Measurements from ENCODE around the gene TSPAN32.

The TSPAN32 gene

DNA sequence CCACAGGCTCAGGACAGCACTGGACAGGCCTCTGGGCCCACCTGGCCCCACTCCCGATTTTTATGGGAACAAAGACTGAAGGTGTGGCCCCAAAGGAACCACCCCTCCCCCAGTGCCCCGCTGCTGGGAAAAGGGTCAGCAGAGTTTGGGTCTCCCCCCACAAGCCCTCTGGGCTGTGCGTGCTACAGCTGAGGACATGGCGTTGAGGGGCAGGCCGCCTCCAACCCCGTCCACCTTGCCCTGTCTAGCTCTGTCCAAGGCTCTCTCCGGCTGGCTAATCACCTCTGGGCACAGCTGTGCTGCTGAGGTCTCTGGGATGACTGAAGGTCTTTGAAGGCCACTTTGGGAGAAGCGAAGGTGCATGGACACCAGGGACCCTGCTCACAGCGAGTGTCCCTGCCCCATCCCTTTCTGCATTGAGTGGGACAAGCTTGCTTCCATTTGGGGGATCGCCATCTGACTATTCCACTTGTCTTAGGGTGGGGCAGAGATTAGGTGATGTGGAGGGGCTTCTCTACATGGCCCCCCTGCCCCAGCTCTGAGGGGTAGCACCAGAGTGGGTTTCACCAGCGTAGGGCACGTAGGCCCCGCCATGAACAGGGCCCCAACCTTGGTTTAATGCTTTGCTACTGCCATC lies 38.0 kb upstream of the TSPAN32 start:
- Mint-ChIP-seq H3K4me1 (peaks cover 19 to 37% of the 10 kb centered on the region in 2 donors), H3K27ac (no peak overlapping the region), H3K9me3 (no peaks in the 10 kb centered on the region), H3K4me3 (no peak overlapping the region), H3K36me3 (no peaks in the 10 kb centered on the region), H3K27me3 (peaks cover 0 to 8% of the 10 kb centered on the region in 2 donors)
- ATAC-seq (replicated peaks) (no peak), DNase-seq (no peak)

DNA sequence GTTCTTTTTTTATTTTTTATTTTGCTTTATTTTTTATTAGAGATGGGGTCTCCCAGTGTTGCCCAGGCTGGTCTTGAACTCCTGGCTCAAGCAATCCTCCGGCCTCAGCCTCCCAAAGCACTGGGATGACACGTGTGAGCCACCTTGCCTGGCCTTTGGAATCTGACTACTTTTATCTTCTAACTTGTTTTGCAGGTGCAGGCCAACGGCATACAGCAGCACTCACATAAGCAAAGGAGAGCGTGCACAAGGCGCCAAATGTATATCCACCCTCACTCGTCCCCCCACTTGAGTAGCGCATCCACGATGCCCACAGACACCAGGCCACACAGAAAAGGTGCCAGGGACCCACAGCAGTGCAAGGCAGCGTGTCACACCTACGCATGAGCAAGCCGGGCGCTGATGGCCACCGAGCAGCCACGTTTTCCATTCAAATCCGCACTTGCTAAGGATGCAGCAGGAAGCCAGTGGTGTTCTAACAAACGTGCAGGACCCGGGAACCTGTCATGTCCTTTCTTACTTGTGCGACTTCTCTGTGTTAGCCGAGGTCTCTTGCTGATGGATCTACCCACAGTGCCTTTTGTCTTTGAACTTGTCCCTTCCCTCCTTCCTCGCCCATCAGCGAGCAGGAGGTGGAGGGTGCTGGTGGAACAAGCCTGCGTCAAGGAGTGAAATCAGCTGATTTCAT lies 37.3 kb upstream of the TSPAN32 start:
- no peak overlapping the region for H3K27ac Mint-ChIP-seq
- peaks cover 19 to 41% of the 10 kb centered on the region in 2 donors for H3K4me1 Mint-ChIP-seq
- no peaks in the 10 kb centered on the region for H3K36me3 Mint-ChIP-seq
- ATAC-seq (replicated peaks), result no peak
- H3K9me3 Mint-ChIP-seq, result no peaks in the 10 kb centered on the region
- no peak for DNase-seq
- H3K27me3 Mint-ChIP-seq, result peaks cover 0 to 8% of the 10 kb centered on the region in 2 donors
- no peak overlapping the region for H3K4me3 Mint-ChIP-seq

DNA sequence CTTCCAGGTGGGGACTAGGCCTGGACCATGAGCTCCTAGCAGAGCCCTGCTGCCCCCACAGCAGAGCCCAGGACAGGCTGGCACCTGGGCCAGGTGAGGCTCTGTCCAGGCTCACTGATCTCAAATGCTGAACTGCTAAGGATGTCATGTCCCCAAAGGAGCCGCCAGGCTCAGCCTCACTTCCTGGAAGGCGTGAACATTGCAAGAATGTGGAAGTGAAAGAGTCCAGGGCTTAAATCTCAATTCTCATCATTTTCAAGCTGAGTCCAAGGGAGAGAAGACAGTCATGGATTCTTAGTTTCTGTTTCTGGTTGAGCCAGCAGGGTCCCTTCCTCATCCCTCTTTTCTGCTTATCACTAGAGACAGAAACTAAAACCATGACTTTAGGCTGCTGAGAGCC lies 36.4 kb upstream of the TSPAN32 start:
- Mint-ChIP-seq H3K9me3 (no peaks in the 10 kb centered on the region), H3K4me3 (peak overlapping the region; percentile 66 to 74), H3K4me1 (peaks cover 19 to 44% of the 10 kb centered on the region in 2 donors), H3K27ac (peak overlapping the region; percentile 88), H3K36me3 (no peaks in the 10 kb centered on the region), H3K27me3 (peaks cover 0 to 10% of the 10 kb centered on the region in 2 donors)
- ATAC-seq (replicated peaks), result peak; percentile 87 to 92
- DNase-seq, result peak; percentile 59

DNA sequence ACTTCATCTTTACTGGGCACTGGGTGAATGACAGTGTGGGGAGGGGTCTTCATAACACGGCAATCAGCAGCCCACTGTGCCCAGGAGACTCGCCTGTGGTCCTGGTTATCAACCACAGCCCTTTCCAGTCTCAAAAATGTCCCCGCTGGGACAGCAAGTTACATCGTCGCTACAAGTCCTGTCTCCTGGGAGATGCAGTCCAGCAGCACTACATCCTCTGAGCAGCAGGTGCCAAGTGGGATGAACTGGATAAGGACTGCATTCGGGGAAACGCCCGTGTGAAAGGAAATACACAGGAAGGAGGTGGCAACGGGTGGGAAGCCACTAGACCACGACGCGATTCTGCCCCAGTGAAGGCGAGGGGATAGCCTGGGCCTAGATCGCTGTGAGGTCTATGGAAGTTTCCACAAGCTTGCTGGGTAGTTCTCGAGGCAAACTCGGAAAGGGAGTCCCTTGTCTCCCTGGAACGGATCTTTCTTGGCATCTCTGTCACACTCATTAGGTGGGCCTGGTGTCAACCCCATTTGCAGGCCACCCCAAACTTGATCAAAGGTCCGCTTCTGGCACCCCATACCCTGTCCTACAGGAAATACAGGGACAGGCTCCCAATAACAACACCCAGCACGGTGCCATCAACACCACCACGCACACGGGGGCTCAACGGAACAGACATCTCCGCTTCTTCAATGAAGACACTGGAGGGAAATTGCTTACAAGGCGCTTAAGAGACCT lies 35.8 kb upstream of the TSPAN32 start:
- DNase-seq, result no peak
- peak overlapping the region; percentile 66 to 74 for H3K4me3 Mint-ChIP-seq
- H3K4me1 Mint-ChIP-seq, result peaks cover 22 to 46% of the 10 kb centered on the region in 2 donors
- H3K36me3 Mint-ChIP-seq, result no peaks in the 10 kb centered on the region
- peak in 1 of 2 donors; percentile 1 for ATAC-seq (replicated peaks)
- H3K27ac Mint-ChIP-seq, result peak overlapping the region; percentile 88
- peaks cover 3 to 15% of the 10 kb centered on the region in 2 donors for H3K27me3 Mint-ChIP-seq
- H3K9me3 Mint-ChIP-seq, result no peaks in the 10 kb centered on the region

DNA sequence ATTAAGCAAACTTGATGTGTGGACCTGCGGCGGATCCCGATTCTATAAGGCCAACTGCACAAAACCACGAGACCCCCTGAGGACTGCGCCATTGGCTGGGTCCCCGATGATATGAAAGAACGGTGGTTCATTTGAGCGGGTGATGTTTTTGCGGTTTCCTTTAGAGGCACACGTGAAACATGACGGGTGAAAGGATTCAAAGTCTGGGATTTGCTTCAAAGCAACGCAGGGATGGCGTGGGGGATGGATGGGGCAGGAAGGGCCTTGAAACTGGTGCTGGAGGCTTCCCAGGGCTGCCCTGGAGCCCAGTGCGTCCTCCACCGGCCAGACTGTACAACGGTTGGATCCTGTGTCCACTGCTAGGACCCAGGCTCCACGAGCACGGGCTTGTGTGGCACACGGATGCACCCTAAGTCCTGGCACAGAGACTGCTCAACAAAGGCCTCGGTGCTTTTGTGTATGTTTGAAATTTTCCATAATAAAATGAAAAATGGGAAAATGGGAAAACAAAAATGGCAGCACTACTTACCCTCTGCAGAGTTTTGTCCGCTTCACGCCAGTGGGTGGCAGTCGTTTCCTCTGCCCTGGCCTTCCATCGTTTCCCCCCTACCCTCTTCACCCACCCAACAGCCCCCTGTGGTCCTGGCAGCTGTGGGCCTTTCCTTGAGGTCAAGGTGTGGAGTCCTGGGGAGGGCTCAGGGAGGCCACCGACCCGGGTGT lies 35.1 kb upstream of the TSPAN32 start:
- Mint-ChIP-seq H3K4me3 (peak overlapping the region; percentile 66 to 74), H3K27ac (no peak overlapping the region), H3K9me3 (no peaks in the 10 kb centered on the region), H3K27me3 (peaks cover 8 to 18% of the 10 kb centered on the region in 2 donors), H3K4me1 (peaks cover 24 to 46% of the 10 kb centered on the region in 2 donors), H3K36me3 (no peaks in the 10 kb centered on the region)
- DNase-seq (no peak), ATAC-seq (replicated peaks) (no peak)

DNA sequence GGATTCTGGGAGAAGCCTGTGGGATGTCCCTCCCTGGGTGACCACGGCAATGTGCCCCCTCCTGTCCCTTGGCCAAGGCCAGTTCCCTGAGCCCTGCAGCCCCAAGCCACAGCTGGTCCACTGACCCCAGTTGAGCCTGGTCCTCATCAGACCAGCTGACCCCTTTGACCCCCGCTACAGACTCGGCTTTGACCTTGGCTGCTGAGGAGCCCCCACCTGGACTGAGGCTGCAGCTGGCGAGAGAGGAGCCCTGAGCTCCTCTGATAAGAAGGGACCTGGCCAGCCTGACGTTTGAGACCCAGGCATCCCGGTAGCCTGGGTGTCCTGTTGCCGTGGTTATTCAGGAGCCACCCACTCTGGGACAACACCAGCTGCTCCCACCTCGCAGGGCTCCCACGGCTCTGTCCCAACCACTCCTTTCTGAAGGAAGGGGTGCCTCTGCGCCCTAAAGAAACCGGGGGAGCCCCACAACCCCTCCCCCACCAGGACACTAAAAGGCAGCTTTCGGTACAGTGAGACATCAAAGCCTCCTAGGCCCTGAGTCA lies 34.4 kb upstream of the TSPAN32 start:
- H3K27me3 Mint-ChIP-seq, result peaks cover 12 to 19% of the 10 kb centered on the region in 2 donors
- H3K4me1 Mint-ChIP-seq, result peaks cover 24 to 47% of the 10 kb centered on the region in 2 donors
- ATAC-seq (replicated peaks) (no peak), DNase-seq (no peak)
- no peak overlapping the region for H3K4me3 Mint-ChIP-seq
- no peak overlapping the region for H3K27ac Mint-ChIP-seq
- H3K9me3 Mint-ChIP-seq, result no peaks in the 10 kb centered on the region
- no peaks in the 10 kb centered on the region for H3K36me3 Mint-ChIP-seq

DNA sequence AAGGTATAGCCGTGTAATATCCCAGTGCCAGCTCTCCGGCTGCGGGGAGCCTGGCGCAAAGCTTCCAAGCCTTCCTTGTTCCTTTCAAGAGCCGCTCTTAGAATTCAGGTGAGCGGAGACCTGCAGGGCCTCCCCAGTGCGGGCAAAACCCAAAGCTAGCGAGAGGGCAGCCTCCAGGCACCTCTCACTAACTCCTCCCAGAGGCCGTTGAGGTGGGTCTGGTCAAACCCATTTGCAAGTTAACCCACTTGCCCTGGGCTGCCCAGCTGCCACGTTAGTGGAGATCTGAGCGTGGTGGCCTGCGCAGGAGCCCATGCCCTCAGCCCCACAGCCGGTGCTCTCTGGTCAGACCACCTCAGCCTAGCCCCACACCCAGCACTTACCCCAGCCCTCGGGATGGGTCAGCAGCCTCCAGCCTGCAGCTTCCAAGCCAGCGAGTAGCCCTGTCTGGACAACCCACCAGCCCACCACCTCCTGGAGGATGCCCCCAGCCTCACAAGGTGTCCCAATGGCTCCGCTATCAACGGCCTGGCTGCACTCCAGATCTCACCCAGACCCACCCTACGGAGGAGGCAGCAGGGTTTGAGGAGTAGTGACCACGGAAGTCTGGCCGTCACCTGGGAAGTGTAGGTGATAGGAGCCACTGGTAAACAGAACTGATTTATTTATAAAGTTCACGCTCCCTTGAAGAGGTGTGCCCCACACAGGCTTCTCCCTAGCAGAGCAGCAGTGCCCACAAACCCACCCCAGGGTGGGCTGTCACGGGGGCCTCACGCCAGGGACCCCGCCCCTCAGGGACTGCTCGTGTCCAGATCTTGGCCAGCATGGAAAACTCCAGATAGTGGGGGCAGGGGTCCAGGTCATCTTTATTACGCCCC lies 33.7 kb upstream of the TSPAN32 start:
- DNase-seq, result no peak
- ATAC-seq (replicated peaks), result no peak
- Mint-ChIP-seq H3K4me1 (peaks cover 25 to 47% of the 10 kb centered on the region in 2 donors), H3K36me3 (no peaks in the 10 kb centered on the region), H3K27ac (no peak overlapping the region), H3K4me3 (peak overlapping the region; percentile 6 to 21), H3K9me3 (no peaks in the 10 kb centered on the region), H3K27me3 (peaks cover 19 to 27% of the 10 kb centered on the region in 2 donors)

DNA sequence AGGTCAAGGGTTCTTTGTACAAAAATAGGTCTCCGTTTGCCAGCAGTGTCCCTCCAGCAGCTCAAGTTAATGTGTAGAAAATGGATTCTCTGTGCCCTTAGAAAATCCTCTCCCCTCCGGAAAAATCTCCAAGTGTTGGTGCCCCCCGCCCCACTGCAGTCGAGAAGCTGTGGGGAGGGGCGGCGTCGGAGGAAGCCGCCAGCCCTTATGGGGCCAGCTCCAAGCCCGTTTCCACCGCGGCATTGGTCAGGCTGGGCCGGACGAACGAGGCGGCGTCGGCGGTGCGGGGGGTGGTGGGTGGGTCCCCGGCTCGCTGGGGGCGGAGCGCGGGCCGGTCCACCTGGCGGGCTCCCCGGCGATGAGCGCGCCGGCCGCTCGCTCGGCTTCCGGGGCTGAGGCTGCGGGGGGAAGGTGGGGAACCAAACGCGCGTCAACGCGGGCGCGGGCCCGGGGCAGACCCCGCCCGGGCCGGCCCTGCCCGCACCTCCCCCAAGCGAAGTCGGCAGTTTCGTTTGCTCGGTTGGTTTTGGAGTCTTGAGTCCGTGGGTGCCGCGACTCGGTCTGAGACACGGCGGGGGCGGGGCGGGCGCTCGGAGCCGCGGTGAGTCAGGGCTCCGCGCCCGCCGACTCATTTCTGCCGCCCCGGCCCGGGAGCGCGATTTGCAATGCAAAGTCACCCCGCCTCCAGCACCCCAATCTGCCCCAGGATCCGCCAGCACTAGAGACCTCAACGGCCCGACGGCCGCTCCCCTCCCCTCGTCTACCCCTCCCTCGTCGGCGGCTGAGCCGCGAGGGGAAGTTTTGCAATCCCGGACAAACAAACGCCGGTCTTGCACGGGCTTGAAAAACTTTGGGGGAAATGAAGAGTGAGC lies 32.8 kb upstream of the TSPAN32 start:
- Mint-ChIP-seq H3K4me1 (peaks cover 25 to 47% of the 10 kb centered on the region in 2 donors), H3K27ac (peak overlapping the region; percentile 75), H3K27me3 (peaks cover 26 to 35% of the 10 kb centered on the region in 2 donors), H3K9me3 (no peaks in the 10 kb centered on the region), H3K4me3 (peak overlapping the region; percentile 74 to 79), H3K36me3 (no peaks in the 10 kb centered on the region)
- DNase-seq, result peak; percentile 46
- peak; percentile 39 to 58 for ATAC-seq (replicated peaks)

DNA sequence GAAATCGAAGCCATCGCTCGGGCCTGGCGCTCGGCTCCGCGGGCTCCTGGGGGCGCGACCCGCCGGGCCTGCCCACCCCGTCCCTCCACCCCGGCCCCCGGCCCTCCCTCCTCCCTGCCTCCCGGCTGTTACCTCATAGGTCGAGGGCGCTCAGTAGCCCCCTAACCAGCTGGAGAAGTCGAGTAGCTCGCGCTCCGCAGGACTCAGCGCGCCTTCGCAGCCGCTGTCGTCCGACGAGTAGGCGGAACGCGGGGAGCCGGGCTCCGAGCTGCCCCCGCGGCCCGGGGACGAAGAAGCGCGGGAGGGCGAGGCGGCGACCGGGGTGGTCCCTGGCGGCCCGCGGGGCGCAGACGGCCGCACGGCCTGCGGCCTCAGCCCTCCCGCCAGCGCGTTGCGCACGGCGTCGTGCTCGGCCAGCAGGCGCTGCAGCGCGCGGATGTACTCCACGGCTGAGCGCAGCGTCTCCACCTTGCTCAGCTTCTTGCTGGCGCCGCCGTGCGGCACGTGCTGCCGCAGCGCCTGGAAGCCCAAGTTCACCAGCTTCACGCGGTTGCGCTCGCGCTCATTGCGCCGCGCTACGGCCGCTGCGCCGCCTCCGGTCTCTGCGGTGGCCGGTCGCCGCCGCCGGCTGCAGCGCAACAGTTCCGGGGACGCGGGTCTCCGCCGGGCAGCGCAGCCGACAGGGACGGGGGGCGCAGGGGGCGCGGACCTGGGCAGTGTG lies 32.1 kb upstream of the TSPAN32 start:
- H3K27ac Mint-ChIP-seq, result peak overlapping the region; percentile 75
- peaks cover 34 to 42% of the 10 kb centered on the region in 2 donors for H3K27me3 Mint-ChIP-seq
- H3K4me1 Mint-ChIP-seq, result peaks cover 25 to 47% of the 10 kb centered on the region in 2 donors
- no peaks in the 10 kb centered on the region for H3K36me3 Mint-ChIP-seq
- no peak for DNase-seq
- peak overlapping the region; percentile 74 to 79 for H3K4me3 Mint-ChIP-seq
- H3K9me3 Mint-ChIP-seq, result no peaks in the 10 kb centered on the region
- peak; percentile 13 to 38 for ATAC-seq (replicated peaks)

DNA sequence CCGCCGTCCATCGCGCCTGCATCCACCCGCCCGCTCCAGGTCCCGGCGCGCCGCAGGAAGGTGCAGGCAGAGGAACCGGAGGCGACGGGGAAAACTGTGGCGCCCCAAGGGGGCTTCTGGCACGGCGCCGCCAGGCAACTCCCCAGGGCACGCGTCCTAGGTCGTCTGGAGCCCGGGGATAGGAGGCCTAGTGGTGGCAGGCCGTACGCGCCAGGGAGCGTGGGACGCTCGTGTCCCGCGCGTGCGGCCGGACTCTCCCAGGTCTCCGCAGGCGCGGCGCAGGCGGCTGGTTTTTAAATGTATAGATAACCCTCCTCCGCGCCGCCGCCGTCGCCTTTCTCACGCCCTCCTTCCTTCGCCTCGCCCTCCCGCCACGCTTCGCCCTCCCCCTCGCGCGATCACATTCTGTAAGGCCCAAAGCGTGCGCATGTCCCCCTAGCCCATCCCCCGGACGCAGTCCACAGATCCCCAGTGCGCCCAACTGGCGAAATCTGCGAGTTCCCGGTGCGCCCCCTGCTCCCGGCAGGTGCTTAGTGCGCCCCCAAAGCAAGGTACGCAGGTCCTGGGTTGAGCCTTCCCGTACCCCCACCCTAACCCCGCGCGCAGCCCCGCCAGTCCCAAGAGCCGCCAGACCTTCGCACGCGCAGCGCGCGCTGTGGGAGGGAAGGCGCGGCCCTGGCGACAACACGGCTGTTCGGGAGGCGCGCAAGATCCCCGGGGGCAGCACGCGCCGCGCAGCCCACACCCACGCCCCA lies 31.3 kb upstream of the TSPAN32 start, which contains the start of gene ASCL2:
Gene ASCL2 (minus strand): TSS at position 267 of the 755 bp plus-strand sequence. CDS start 256 bp downstream, at position 11.
- DNase-seq (no peak), ATAC-seq (replicated peaks) (no peak)
- peak within 1 kb of the TSS; percentile 74 to 79 for H3K4me3 Mint-ChIP-seq
- H3K9me3 Mint-ChIP-seq, result no peaks in the 10 kb centered on the region
- H3K4me1 Mint-ChIP-seq, result peaks cover 22 to 42% of the 10 kb centered on the region in 2 donors
- no peaks in the 10 kb centered on the region for H3K36me3 Mint-ChIP-seq
- H3K27me3 Mint-ChIP-seq, result peaks cover 34 to 47% of the 10 kb centered on the region in 2 donors
- peak within 1 kb of the TSS; percentile 75 for H3K27ac Mint-ChIP-seq

DNA sequence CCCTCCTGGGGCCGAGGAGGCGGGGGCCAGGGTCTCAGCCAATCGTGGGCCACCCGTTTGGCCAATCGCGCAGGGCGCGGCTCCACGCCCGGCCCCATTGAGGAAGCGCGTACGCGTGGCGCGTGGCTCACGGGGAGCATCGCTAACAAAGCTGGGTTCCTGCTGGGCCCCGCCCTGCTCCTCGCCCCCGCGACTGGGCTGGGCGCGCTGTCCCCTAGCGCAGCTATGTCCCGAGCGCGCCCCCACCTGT lies 30.8 kb upstream of the TSPAN32 start:
- Mint-ChIP-seq H3K9me3 (no peaks in the 10 kb centered on the region), H3K27ac (no peak overlapping the region), H3K4me1 (peaks cover 17 to 37% of the 10 kb centered on the region in 2 donors), H3K4me3 (no peak overlapping the region), H3K36me3 (no peaks in the 10 kb centered on the region), H3K27me3 (peaks cover 34 to 52% of the 10 kb centered on the region in 2 donors)
- ATAC-seq (replicated peaks) (peak in 1 of 2 donors; percentile 14), DNase-seq (no peak)

Data from stimulated activated naive B cell treated with anti-CD40 and anti-IgM and Interleukin-4, amounts not matched to agents 10 μg/mL and 1 μg/mL and 100 μg/mL, for 72 hours (primary cell).